HG03135 (cell line): ENCODE results near the gene CEP295NL.
"Not testable (repeated sequence)": the region's sequence is repeated elsewhere in the genome, so short reads cannot be mapped to it uniquely, and the experiment has no call there.

ENCODE experiments used
- ATAC-seq: cut with Tn5 transposase; IDR thresholded peaks from one replicate; pipeline ENCODE4 v1.9.1; 2021; ENCODE audit warnings: mild to moderate bottlenecking, moderate library complexity; ENCODE audit not compliant: unreplicated experiment

The CEP295NL gene, protein sequence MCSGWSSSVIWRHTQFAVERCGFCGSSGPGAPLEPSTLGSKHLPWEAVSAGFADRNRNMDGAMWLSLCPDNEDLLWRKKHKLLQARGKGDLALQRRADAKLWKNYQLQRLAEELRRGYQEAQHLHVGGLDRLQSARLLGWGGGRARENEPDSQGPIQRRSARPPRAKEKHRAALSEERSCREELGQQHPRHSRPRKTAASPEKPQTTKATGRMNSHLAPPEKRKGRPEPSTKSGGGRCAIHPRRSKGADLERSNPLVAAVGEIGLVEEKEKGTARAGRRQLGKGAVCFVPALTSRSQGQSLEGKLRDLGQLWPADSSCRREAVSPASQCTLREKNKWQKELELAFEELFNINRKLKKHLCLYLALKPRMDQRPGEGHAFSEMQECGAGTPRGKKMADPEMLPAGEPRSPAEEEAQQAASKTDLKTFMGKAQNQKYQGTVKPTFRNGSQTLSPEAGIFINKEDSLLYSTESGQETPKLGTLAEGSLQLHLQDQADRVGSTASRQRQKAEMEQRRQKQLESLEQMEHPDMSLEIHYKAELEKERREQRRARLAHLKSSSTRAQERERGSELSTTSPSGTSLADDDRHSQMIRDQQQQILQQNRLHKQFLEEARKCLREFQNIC

DNA sequence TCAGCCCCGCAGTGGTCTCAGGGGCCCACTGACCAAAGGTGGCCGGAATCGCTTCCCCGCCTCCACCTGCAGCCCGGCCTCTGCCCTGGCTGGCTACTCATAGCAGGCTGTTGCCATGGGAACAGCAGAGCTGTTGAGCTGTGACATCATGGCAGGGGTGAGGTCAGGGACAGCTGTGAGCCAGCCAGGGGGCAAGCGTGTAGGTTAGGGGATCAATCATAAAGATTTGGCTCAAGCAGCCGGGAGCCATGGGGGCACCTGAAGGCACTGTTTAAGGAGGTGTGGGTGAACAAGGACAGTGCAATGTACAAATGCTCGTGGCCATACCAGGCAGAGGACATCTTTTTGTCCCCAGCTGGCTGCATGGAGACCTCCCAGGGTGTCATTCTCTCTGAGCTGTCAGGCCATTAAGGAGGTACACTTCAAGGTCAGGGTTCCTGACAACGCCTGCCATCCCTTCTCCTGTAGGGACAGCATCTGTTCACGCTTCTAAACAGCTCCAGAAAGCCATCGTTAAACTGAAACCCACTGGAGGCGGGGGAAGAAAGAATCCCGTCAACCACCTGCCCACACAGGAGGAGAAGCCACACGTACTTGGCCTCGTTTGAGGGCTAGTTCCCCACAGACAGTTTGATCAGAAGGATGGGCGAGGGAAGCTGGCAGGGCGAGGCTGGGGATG, at the start of gene CEP295NL:
CEP295NL (minus strand) TSS at position 101 of the 679 bp plus-strand sequence. CDS start 1,373 bp downstream, outside the sequence.
- ATAC-seq: no peak

DNA sequence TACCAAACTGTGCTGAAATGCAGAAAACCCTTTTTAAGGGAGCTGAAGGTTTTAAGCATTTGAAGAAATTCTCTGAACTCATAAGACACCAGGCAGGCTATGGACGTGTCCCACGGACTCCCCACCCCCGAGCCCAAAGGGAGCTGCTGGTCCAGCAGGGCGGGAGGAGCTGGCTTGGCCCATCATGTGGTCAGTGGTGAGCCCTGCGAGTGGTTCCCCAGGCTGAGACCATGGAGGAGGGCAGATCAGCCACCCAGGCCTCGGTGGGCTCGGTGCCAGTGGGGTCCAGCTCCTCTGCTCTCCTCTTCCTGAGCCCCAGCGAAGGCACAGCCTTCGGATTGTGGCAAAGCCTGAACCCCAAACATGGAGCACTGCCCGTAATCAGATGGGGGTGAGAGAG, 49.7 kb upstream of the CEP295NL start:
- no peak for ATAC-seq

DNA sequence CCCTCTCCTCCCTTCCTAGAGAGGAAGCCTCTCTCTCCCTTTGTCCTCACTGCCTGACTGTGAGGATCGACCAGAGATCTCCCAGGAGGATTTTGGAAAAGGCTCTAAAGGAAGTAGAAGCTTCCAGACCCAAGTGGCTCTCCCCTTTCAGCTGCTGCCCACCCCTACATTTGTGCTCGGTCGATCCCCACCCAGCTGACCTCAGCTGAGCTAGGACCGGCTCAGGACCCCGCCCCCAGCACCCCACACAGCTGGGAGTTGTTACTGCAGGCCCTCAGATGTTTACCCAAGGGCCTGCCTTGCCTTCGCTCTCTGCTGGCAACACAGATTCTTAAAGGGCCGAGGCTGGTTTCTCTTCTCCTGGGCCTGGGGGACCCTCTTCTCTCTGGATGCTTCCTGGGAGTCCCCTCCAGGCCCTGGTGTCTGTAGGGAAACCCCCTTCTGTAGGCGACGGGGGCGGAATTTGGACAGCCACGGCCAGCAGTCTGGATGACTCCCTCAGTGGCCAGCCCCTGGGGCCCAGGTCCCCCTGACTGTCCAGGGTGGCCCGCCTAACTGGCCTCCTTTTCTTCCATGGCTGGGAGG, 49.1 kb upstream of the CEP295NL start:
- ATAC-seq: no peak

DNA sequence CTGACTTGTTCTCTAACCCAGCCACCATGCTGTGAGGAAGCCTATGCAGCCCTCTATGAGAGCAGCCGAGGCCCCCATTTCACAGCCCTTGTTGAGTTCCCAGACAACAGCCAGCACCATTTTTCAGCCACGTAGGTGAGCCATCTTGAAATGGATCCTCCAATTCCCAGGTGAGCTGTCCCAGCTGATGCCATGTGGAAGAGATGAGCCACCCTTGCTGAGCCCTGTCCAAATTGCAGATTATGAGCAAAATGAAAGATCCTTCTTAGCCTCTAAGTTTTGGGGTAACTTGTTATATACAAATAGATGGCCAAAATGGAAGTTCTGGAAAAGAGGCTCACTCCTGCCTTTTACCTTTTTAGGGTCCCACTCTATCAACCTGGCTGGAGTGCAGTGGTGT, 47.9 kb upstream of the CEP295NL start:
- ATAC-seq: no peak

DNA sequence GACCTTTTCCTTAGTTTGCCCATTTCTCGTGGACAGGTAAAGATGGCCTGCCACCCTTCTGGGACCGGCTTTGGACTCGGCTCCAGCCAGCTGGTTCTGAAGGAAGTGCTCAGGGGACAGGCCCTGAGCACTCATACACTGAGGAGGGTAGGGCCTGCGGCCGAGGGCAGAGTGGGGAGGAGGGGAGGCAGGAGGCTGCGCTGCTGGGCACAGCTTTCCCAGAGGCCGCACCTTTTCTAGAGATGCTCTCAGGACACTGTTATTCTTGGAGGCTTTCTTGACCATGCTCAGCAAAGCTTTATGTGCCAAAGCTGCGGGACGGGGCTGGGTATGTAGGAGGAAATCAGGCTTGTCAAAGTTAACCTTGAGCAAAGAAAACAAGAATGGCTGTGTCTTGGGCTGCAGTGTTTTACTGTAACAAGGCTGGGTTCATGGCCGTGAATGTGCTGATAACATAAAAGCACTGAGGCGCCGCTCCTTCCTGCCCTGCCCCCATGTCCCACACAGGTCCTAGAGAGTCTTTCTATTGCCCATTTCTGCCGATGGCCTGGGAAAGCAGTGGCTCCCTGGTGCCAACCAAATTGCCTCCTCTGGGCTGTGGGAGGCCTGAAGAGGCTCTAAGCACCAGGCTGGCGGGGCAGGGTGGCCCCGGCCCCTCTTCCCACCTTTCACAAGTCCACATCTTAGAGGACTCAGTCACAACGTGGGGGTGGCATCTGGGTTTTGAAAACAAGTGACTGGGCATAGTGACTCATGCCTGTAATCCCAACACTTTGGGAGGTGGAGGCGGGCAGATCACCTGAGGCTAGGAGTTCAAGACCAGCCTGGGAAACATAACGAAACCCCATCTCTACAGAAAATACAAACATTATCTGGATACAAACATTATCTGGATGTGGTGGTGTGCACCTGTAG, 44.5 kb upstream of the CEP295NL start:
- ATAC-seq: no peak

DNA sequence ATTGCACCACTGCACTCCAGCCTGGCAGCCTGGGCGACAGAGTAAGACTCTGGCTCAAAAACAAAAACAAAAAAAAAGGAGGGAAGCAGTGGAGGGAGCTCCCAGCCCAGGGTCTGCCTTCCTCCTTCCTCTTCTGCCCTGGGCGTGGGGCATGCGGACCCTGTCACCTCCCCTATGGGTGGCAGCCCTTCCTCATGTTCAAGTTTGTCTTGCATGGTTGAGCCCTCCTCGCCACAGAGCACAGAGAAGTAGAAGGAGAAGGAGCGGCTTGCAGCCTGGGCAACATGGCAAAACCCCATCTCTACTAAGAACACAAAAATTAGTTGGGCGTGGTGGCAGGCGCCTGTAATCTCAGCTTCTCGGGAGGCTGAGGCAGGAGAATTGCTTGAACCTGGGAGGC, 43.6 kb upstream of the CEP295NL start:
- ATAC-seq: no peak

DNA sequence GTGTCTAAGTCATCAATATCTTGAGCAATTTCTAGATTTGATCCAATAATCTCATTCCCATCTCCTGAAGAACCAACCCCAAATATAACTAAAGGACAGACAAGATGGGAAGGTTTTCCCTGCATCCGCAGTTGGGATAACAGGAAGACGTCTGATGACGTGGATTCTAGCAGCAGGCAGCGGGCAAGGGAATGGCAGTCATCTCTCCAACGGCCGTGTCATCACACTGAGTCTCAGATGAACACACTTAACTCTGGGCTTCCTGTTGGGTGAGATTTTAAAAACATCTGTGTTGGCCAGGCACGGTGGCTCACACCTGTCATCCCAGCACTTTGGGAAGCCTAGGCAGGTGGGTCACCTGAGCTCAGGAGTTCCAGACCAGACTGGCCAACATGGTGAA, 43.1 kb upstream of the CEP295NL start:
- ATAC-seq: no peak

DNA sequence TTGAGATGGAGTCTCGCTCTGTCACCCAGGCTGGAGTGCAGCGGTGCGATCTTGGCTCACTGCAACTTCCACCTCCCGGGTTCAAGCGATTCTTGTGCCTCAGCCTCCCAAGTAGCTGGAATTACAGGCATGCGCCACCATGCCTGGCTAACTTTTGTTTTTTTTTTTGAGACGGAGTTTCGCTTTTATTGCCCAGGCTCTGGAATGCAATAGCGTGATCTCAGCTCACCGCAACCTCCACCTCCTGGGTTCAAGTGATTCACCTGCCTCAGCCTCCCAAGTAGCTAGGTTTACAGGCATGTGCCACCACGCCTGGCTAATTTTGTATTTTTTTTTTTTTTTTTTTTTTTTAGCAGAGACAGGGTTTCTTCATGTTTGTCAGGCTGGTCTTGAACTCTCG, 42.5 kb upstream of the CEP295NL start:
- ATAC-seq: not testable (repeated sequence)

DNA sequence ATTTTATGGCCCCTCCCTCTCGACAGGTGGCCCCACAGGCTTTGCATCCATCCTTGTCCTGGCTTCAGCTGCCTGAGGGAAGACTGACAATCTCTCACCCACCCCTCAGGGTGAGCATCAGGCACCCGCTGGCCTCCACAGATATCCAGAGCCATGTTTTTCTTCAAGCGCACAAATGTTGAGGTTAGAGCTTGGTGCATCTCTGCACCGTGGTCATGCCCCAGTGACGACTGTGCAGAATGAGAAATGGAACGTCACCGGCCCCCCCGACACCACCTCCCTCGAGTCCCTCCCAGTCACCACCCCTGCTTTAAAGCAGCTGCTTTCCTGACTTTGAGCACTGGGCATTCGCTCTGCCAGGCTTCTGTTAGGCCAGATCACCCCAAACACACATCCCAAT, 42.0 kb upstream of the CEP295NL start:
- no peak for ATAC-seq

DNA sequence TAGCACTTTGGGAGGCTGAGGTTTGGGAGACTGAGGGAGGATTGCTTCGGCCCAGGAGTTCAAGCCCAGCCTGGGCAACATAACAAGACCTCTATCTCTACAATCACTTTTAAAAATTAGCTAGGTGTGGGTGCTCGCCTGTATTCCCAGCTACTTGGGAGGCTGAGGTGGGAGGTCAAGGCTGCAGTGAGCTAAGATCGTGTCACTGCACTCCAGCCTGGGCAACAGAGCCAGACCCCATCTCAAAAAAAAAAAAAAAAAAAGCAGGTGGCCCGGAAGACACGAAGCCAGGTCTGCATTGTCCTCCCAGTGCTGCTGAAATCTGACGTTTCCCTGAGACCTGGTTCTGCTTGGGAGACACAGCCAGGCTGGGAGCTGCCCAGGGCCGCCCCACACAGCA, 41.0 kb upstream of the CEP295NL start:
- no peak for ATAC-seq

DNA sequence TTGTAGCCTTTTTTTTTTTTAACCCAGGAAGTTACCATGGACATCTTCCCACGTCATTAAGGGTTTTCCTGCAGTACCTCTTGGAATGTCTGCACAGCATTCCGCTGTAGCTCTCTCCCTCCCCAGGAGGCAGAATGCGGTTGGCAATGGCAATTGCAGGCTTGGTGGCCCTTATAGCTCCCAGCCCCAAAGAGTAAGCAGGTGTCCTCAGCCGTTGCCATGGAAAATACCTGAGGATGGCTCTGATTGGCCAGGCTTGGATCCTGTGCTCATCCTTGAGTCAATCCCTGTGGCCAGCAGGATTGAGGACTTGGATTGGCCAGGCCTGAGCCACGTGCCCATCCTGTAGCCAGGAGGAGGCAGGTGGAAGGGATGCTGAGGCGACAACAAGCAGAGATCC, 37.7 kb upstream of the CEP295NL start:
- no peak for ATAC-seq

DNA sequence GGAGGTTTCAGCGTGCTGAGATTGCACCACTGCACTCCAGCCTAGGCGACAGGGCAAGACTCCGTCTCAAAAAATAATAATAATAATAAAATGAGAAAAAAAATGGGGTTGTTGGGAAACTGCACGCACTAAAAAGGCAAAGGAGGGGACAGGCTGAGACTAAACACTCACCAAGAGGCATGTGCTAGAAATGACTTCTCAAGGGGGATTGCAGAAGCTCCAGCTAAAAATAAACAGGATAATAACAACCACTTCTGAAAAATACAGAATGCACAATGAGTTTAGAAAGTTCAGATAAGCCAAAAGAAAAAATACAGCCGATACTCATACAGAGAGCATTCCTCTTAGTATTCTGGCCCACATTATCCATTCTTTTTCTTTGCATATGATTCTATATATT, 37.3 kb upstream of the CEP295NL start:
- no peak for ATAC-seq

DNA sequence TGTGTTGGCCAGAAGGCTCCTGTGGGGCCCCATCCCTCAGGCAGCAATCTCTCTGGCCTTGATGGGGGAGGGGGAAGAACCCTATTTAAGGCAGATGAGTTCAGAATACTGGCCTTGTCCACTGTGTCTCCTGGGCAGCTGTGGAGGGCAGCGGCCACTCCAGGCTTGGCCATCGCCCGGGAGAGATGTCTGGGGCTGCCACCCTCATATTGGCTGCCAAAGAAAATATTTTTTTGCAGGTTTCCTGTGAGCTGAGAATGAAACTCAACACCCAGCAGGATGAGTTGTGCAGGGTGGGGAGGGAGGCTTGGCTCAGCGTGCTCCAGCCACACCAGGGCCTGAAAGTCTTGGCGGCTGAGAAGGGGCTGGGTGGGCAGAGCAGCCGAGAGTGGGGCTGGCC, 36.6 kb upstream of the CEP295NL start:
- no peak for ATAC-seq

DNA sequence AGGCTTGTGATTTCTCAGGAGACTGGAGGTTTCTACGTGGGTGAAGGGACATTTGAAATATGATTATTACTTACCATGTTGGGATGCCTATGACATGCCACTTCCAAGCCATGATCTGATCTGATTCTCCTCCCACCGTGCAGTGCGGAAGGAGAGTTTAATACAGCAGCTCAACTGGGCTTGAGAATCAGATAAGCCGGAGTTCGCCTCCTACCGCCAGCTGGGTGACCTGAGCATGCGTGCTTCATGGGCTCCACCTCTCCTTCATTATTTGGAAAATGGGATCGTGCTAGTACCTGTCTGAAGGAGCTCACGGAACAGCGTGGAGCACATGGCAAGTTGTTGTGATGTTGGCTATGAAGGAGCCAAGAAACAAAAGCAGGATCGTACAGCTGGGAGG, 34.6 kb upstream of the CEP295NL start:
- ATAC-seq: no peak

DNA sequence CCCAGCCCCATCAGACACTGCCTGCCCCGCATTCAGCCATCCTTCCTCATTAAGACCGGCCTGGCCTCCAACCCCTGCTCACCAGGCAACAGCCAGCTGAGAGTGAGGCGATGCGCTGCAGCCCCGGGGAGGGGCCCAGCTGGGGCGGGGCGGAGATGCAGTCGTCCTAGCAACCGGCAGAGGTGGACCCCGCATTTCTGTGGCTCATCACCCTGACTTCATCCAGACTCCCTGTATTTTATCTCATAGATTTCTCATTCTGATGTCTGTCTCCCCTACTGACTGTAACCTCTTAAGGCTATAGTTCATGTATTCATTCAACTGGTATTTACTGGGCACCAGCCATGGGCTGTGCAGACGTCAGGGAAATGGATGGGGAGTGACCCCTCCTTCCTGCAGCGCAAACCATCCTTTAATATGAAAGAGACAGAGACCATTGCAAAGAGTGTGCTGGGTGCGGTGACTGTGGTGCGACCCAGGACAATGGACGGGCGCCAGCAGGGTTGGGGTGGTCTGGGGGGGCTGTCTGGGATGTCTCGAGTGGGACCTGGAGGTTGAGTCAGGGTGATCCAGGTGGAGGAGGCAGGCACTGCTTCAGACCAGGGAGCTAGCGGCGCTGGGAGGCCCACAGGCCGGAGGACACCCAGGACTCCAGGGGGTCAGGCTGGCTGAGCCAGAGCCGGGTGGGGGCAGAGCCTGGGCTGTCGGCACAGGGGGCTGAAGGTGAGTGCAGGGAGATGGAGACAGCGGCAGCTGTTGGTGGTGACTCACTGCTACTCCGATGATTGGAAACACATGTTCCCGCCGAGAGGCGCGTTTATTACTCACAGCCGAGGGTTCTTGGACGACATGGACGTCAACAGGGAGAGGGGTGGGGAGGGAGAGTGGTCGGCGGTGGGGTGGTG, 32.7 kb upstream of the CEP295NL start:
- no peak for ATAC-seq

DNA sequence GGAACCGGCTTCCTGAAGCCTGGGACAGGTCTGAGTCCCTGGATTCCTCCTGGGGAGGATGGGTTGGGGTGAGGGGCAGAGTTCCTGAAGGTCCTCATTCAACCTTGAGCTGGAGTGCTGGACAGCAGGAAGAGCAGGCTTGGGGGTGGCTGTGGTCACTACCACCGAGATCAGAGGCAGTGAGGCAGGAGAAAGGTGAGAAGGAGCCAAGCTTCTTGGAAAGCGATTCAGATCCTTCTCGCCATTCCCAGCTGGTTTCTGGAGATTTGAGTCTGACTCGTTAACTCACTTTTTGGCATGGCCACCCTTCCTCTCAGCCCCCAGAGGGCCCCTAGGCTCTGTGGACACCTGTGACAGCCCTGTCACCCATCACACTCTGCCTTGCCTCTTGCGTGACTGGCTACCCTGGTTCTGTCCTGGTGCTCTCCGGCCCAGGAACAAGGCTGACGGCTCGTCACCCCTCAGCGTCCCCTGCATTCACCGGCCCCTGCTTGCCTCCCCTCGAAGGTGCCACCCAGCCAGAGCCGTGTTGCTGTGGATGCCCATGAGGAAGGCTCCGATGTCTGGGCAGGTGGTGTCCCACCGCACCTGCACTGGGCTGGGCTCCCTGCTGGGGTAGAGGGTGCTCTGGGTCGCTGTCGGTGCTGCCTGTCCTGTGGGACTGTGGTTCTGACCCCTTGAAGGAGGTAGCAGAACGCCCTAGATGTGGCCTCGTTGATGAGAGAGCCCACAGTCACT, 31.8 kb upstream of the CEP295NL start:
- no peak for ATAC-seq

DNA sequence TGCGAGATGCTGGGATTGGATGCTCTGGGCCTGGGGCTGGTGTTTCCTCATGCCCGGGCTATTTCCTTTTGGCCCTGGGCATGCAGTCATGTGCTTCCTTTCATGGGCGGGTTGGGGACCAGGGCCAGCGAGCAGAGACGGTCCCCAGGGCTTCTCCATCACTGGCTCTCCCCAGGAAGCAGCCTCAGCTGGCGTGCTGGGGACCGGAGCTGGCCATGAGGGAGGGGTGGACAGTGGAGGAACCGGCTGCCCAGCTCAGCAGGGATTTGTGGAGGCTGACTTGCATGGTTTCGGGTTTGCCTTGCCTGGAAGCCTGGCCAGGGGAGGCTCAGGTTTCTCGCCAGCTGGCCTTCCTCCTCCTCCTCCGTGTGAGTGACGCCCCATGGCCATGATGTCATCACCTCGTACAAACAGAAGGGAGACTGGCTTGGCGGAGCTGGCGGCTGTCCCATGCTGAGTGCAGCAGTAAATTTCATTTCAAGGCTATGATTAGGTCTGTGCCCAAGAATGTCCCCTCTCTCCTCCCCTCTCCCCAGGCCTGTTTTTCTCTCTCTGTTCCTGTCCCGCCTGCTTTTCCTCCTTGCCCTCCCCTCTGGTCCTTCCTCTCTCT, 31.1 kb upstream of the CEP295NL start:
- ATAC-seq: no peak
